Endothelial cell of umbilical vein (primary cell): ENCODE measurements around the gene EGR4. TPM values are rescaled to one million over a fixed set of nuclear protein-coding genes. Genes with fewer than 3 reads are reported as not detected.

Source experiments
- BruUV-seq: library from RNA; stranded (reverse); fragments of 400-500 nt; replicated peaks from 2 replicates; lab custom pipeline; 2021; lab: Mats Ljungman, UMichigan
- CTCF ChIA-PET: fragments of 300-600, 350-600 bp; sonication (Branson Sonifier 250); formaldehyde crosslinking; loops from one replicate; lab custom pipeline; 2021; ENCODE audit warnings: antibody characterized with exemption, inconsistent platforms; lab: Charles Lee
- POLR2A ChIA-PET: fragments of 300-600, 350-600 bp; sonication (Branson Sonifier 250); formaldehyde crosslinking; loops from one replicate; lab custom pipeline; 2021; ENCODE audit warnings: antibody characterized with exemption, inconsistent platforms; lab: Charles Lee
- DNase-seq: peaks from one replicate; pipeline ENCODE4 v3.0.0-alpha.2; 2011; ENCODE audit warnings: low read depth, low spot score
- FAIRE-seq: peaks from 2 replicates; lab custom pipeline; 2011; peaks lifted over from hg19 to GRCh38; lab: Jason Lieb, UNC
- H2AFZ ChIP-seq: 2 replicates; pipeline ENCODE4 v1.6.0; 2012; ENCODE audit warnings: low read depth, low read length, control low read depth, inconsistent platforms
- H3K27ac ChIP-seq: 2 replicates; pipeline ENCODE4 v1.5.1; 2011; ENCODE audit warnings: low read depth, mild to moderate bottlenecking, control low read depth, low read length, moderate library complexity; ENCODE audit not compliant: insufficient read depth
- H3K27me3 ChIP-seq, 2 experiments: 2 replicates each; pipeline versions ENCODE4 v1.6.0 to v1.6.1; 2011; ENCODE audit warnings: low read length in 2 of 2, mixed read lengths in 1 of 2; ENCODE audit not compliant: control insufficient read depth in 2 of 2, insufficient read depth in 2 of 2
- H3K36me3 ChIP-seq, 2 experiments: 2 replicates in 1 of 2; 3 replicates in 1 of 2; pipeline ENCODE4 v1.5.1; 2011; ENCODE audit warnings: low read length in 2 of 2, mild to moderate bottlenecking in 1 of 2, moderate library complexity in 1 of 2; ENCODE audit not compliant: control insufficient read depth in 2 of 2, insufficient read depth in 2 of 2; ENCODE audit errors: extremely low read depth in 1 of 2
- H3K4me1 ChIP-seq: 3 replicates; pipeline ENCODE4 v1.5.1; 2011; ENCODE audit warnings: mild to moderate bottlenecking, low read length; ENCODE audit not compliant: control insufficient read depth, insufficient read depth; ENCODE audit errors: extremely low read depth
- H3K4me2 ChIP-seq: 2 replicates; pipeline ENCODE4 v1.6.1; 2011; ENCODE audit warnings: low read length, control low read depth, mixed read lengths; ENCODE audit not compliant: insufficient read depth
- H3K4me3 ChIP-seq, 3 experiments: fragments of 200-600 bp in 1 of 3; sonication (generic), shearing (Covaris generic) in 1 of 3; replicated peaks in 1 of 3; 2 replicates each; pipeline ENCODE4 v1.5.1; 2011 to 2016; ENCODE audit warnings: control low read depth in 3 of 3, low read length in 3 of 3, mild to moderate bottlenecking in 2 of 3, inconsistent platforms in 1 of 3, low read depth in 1 of 3, moderate library complexity in 1 of 3; ENCODE audit not compliant: insufficient read depth in 1 of 3
- H3K79me2 ChIP-seq: 2 replicates; pipeline ENCODE4 v1.6.0; 2012; ENCODE audit warnings: low read length, inconsistent platforms; ENCODE audit not compliant: control insufficient read depth, insufficient read depth
- H3K9ac ChIP-seq: replicated peaks from 2 replicates; pipeline ENCODE3; 2011; ENCODE audit warnings: low read length, control low read depth; ENCODE audit not compliant: insufficient read depth; ENCODE audit errors: extremely low read depth
- H3K9me1 ChIP-seq: replicated peaks from 3 replicates; pipeline ENCODE4 v1.6.0; 2011; ENCODE audit warnings: mild to moderate bottlenecking, low read length; ENCODE audit not compliant: control insufficient read depth, insufficient read depth; ENCODE audit errors: extremely low read depth
- H3K9me3 ChIP-seq: replicated peaks from 2 replicates; pipeline ENCODE4 v1.5.1; 2012; ENCODE audit warnings: low read length, inconsistent platforms; ENCODE audit not compliant: control insufficient read depth, insufficient read depth
- H4K20me1 ChIP-seq: replicated peaks from 2 replicates; pipeline ENCODE3; 2011; ENCODE audit warnings: mild to moderate bottlenecking, low read length; ENCODE audit not compliant: control insufficient read depth, insufficient read depth; ENCODE audit errors: extremely low read depth
- CTCF ChIP-seq, 2 donors: IDR thresholded peaks; 1 replicate in 1 of 2; 2 replicates in 1 of 2; pipeline ENCODE4 v1.5.1; 2011; ENCODE audit warnings: low read length in 2 of 2, mild to moderate bottlenecking in 2 of 2, moderate library complexity in 2 of 2, control low read depth in 1 of 2, inconsistent platforms in 1 of 2, low read depth in 1 of 2; ENCODE audit not compliant: insufficient read depth in 1 of 2; ENCODE audit errors: extremely low read depth in 1 of 2
- EZH2 ChIP-seq: IDR thresholded peaks from 2 replicates; pipeline ENCODE4 v1.6.1; 2012; ENCODE audit warnings: borderline replicate concordance, low read depth, mild to moderate bottlenecking, moderate library complexity, low read length, inconsistent platforms; ENCODE audit not compliant: severe bottlenecking
- FOS ChIP-seq: IDR thresholded peaks from 2 replicates; pipeline ENCODE4 v1.6.1; 2011; ENCODE audit warnings: mild to moderate bottlenecking, low read length, moderate library complexity, borderline replicate concordance; ENCODE audit not compliant: insufficient read depth
- GATA2 ChIP-seq: IDR thresholded peaks from 2 replicates; pipeline ENCODE4 v1.7.0; 2011; ENCODE audit warnings: low read depth, mild to moderate bottlenecking, moderate library complexity, mixed read lengths, low read length; ENCODE audit not compliant: insufficient read length, insufficient read depth
- JUN ChIP-seq: IDR thresholded peaks from 2 replicates; pipeline ENCODE4 v1.6.1; 2011; ENCODE audit warnings: borderline replicate concordance, low read depth; ENCODE audit not compliant: insufficient read length, insufficient read depth
- MYC ChIP-seq: IDR thresholded peaks from one replicate; pipeline ENCODE4 v1.6.1; 2011; ENCODE audit warnings: mild to moderate bottlenecking, low read depth, low read length
- POLR2A ChIP-seq: IDR thresholded peaks from 2 replicates; pipeline ENCODE4 v1.6.1; 2012; ENCODE audit warnings: low read depth, mild to moderate bottlenecking, control low read depth, low read length
- POLR2AphosphoS5 ChIP-seq: IDR thresholded peaks from 2 replicates; pipeline ENCODE4 v1.6.1; 2012; ENCODE audit warnings: low read depth, mild to moderate bottlenecking, control low read depth, low read length, moderate library complexity; ENCODE audit not compliant: insufficient read depth
- dilution Hi-C: fragments of 300-500 bp; cut with MboI; formaldehyde crosslinking; loops from one replicate; pipeline ENCODE4 v1.15.0; 2019; ENCODE audit warnings: low sequenced_read_pairs; ENCODE audit not compliant: extremely low pct_ligation_motif_present
- intact Hi-C: fragments of 100-400 bp; cut with micrococcal nuclease; formaldehyde crosslinking; loops from one replicate; pipeline ENCODE4 v1.10.0; 2022
- polyA plus RNA-seq, 4 experiments: library from polyadenylated mRNA; depleted of rRNA in 3 of 4; stranded (reverse) in 3 of 4; unstranded in 1 of 4; fragments of >200 nt; gene quantifications; 2 replicates each; pipeline versions ENCODE4 v1.2.1 to v1.2.3, GENCODE V29; 2011 to 2012; ENCODE audit warnings: missing spikeins in 1 of 4
- total RNA-seq: library from RNA; stranded (reverse); gene quantifications from 2 replicates; pipeline ENCODE4 v1.2.3, GENCODE V29; 2021
- TF ChIP-seq, protein P1 (sequence below): IDR thresholded peaks from 2 replicates; pipeline ENCODE4 v1.6.1; 2011; ENCODE audit not compliant: insufficient read depth, insufficient read length

EGR4 gene
- total and polyA plus RNA-seq, 2 donors (not counting 3 experiments of a cell fraction or from before 2014, with no cell fraction given), result not detected

DNA sequence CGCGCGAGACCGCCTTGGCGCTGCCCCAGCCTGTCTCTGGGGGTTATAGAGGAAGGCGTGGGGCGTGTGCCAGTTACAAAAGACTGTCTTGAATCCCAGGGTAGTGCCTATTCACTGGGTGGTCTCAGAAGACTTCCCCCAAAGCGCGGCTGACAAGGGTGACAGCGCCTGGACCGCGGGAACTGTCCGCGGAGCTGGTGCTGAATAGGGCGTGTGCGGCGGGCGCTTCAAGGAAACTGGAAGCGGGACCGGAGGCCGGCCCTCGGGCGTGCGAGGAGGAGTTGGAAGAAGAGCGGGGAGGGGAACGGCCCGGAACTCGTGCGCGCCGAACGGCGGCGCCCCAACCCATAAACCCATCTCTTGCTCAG, 2.3 kb downstream of the EGR4 start:
- POLR2A ChIA-PET, result no interaction called here
- dilution Hi-C loops (no loop called here), intact Hi-C loops (no loop called here)
- no peak overlapping the region for H3K27ac ChIP-seq
- DNase-seq (peak; percentile 55), FAIRE-seq (peak; percentile 28)
- H2AFZ ChIP-seq, result no peak overlapping the region
- no peaks in the 10 kb centered on the region for H3K9me1 ChIP-seq
- no peaks in the 10 kb centered on the region for H4K20me1 ChIP-seq
- TF ChIP-seq EZH2 (no peak), POLR2AphosphoS5 (no peak), FOS (no peak), JUN (no peak), POLR2A (no peak), MYC (no peak), CTCF (IDR thresholded peaks at IDR 0.05; ENCODE audit: extremely low read depth in 1 of 2, insufficient read depth in 1 of 2, low read depth in 1 of 2, low read length in 2 of 2) (no peak), GATA2 (no peak)
- TF ChIP-seq, protein P1, sequence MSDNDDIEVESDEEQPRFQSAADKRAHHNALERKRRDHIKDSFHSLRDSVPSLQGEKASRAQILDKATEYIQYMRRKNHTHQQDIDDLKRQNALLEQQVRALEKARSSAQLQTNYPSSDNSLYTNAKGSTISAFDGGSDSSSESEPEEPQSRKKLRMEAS, result no peak
- H3K4me2 ChIP-seq, result peak overlapping the region; percentile 35
- H3K4me3 ChIP-seq, result no peak overlapping the region
- H3K4me1 ChIP-seq, result no peaks in the 10 kb centered on the region
- CTCF ChIA-PET, result interaction anchor here (0.6 to 2.4 kb wide), 5 partner anchors 9 to 398 kb away, joined by 3 to 8 read pairs (median 7); partner anchors contain the start of gene CCT7
- H3K9ac ChIP-seq, result no peak overlapping the region
- no peaks in the 10 kb centered on the region for H3K79me2 ChIP-seq
- no TSS peak for BruUV-seq
- H3K9me3 ChIP-seq, result no peaks in the 10 kb centered on the region
- H3K27me3 ChIP-seq, result peaks cover 52 to 88% of the 10 kb centered on the region in 2 experiments
- H3K36me3 ChIP-seq, result no peaks in the 10 kb centered on the region
